HG02885 (cell line): ENCODE data around the gene FUT7.

ENCODE experiments used
- ATAC-seq: cut with Tn5 transposase; IDR thresholded peaks from one replicate; pipeline ENCODE4 v1.9.1; 2021; ENCODE audit warnings: mild to moderate bottlenecking; ENCODE audit not compliant: unreplicated experiment, poor library complexity

FUT7 gene

DNA sequence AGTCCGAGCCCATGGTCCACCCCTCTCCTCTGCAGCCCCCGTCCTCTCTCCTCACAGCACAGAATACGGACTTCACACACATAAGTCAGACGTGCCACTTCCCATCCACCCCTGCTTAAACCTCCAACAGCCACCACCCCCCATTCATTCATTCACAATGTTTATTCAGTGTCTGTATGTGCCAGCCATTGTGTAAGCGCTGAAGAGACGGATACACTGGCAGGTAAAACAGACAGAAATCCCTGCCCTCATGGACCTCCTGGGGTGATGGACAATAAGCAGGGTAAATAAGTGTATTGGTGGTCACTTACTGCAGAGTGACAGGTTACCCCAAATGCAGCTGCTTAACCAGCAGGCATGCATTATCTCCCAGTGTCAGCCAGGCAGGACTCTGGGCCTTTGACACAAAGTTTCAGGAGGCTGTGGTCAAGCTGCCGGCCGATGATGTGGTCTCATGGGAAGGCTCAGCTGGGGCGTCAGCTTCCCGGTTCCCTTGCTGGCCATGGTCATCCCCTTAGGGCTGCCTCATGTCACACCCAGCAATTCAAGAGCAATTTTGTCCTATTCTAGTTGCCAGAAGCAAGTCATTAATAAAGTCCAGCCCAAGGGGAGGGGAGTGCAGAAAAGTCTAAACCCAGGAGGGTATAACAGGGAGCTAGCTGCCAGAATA is 41.5 kb downstream of the FUT7 start:
- ATAC-seq = no peak

DNA sequence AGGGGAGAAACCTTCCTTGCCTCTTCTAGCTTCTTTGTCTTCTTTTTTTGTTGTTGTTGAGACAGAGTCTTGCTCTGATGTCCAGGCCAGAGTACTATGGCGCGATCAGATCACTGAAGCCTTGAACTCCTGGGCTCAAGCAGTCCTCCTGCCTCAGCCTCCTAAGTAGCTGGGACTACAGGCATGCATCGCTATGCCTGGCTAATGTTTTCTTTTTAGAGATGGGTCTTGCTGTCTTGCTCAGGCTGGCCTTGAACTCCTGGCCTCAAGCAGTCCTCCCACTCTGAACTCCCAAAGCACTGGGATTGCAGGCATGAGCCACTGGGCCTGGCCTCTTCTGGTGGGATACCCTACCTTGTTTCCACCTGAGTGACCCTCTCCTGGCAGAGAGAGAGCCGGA is 43.0 kb downstream of the FUT7 start:
- no peak for ATAC-seq

DNA sequence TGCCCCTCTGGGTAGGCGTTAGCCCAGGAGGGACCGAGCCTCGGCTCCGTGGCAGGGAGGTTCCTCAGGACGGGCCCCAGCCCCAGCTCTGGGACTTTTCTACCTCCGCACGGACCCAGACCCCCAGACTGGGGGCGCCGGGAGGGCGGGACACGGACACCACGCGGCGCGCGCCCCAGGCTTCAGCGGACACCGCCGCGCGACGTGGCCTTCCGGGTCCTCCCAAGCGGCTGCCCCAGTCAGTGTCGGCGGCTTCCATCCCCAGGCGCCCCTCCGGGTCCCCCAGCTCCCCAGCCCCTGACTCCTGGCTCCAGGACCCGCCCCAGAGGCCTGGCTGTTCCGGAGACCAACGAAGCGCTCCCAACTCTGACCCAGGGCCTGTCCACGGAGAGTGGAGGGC is 46.0 kb downstream of the FUT7 start:
- no peak for ATAC-seq

DNA sequence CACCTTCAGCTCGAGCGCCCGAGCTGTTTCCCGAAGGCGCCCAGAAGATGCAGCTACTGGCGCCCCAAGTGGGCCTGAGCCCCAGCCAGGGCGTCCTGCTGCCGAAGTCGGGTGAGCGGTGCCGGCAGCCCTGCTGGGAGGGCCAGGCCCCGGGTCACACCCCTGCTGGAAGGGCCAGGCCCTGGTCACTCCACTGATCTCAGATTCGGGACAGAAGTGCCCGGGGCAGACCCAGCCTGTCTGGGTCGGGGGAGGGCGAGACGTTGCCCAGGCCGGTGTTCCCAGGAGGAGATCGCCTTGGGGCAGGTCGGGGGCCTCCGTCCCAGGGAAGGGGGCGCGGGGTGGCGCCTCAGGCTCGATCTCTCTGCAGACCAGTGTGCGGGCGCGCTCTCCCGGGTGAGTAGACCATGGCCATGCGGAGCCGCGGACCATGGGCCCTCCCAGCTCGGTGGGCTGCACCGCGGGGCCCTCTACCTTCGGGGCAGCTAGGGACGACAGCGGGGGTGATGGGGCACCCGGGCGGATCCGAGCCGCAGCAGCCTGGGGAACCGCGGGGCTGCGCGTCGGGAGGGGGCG is 46.8 kb downstream of the FUT7 start:
- no peak for ATAC-seq

DNA sequence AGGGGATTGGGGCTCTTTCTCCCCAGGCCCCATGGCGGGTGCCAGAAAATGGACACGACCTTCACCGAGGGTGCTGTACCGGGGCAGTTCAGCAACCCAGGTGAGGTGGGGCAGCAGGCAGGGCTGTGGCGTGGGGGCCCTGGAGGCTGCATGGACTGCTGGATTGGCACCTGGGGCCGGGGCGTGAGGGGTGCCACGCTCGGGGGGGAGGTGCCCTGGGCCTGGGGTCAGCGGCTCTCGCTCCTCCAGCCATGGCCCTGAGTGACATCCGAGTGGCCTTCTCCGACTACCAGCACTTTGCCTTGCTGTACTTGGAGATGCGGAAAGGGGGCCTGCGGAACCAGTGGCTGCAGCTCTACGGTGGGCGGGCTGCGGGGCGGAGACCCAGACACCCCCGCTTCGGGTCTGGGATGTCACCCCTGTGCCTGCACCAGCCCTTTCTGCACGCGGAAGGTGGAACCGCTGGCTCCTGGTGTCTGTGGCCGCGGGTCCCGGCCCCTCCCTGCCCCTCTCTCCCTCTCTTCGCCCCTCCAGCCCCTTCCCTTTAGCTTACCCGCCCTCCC is 47.3 kb downstream of the FUT7 start:
- ATAC-seq = no peak

DNA sequence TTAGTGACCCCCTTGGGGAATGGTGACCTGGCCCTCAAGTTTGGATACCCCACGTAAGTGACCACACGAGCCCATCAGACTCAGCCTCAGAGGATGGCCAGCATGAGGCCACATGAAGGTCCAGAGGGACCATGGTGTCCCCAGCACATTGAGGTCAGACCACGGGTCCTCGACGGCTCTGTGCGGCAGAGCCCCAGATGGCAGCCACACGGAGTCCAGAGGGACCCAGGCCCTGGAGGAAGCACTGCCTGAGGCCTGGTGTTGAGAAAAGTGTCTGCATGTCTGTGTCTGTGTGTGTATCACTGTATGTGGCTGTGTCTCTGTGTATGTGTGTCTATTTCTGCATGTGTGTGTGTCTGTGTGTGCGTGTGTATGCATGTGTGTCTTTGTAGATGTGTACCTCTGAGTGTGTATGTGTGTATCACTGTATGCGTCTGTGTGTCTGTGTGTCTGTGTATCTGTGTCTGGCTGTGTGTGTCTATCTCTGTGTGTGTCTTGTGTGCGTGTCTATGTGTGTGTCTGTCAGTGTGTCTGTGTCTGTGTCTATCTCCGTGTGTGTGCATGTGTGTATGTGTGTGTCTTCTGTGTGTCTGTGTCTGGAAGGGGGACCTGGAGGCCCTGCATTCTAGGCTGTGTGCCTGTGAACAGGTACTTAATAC is 48.1 kb downstream of the FUT7 start:
- no peak for ATAC-seq

DNA sequence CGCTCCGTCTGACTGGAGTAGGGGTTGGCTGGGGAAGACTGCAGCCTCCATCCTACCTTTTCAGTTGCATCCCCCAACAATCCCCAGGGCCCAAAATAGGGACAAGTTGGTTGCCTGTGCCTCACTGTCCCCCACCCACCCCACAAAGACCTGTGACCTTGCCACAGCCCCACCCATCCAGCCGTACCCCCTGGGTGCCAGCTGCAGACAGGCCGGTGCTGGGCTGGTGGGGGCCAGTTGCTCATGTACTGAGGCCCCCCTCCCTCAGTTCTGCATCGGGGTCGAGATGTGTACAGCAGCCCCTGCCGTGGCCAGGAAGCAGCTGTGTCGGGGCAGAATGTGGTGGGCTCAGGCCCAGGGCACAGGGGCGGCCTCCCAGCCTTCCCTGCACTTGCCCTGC is 48.7 kb downstream of the FUT7 start:
- no peak for ATAC-seq

DNA sequence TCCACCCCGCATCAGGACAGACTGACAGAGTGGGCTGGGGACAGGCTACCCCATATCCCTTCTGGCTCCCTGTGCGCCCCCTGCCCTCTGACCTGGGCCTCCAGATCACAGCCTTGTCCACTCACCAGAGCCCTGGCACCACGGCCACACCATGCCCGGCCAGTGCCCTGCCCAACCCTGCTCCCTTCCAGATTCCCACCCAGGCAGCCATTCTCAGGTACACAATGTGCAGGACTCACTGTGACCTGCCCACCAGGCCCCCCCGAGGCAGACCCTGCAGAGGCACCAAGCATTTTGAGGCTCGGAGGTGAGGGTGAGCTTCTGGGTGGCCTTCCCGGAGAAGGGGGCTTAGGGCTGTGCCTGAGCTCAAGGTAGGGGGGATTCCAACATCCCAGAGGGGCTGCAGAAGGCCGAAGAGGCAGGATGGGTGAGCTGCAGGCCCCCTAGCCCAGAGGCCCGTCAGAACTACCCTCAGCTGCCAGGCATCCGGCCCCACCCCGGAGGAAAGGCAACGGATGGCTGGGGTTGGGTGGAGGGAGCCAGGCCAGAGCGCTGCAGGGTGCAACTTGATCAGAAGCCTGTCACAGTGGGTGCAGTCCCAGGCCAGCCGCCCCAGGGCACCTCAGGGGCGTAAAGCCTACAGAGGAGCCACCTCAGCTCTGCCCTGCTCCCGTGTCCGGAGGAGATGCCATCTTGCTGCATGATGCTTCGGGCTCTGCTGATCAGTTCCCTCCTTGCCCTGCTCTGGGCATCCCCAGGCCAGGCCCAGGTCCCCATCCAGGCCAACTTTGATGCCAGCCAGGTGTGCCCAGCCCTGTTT is 49.4 kb downstream of the FUT7 start, which contains the start of gene LCNL1:
Gene LCNL1, plus strand, starts transcription at position 762 of the 820 bp plus-strand sequence. CDS start 594 bp downstream, outside the sequence.
- no peak for ATAC-seq

DNA sequence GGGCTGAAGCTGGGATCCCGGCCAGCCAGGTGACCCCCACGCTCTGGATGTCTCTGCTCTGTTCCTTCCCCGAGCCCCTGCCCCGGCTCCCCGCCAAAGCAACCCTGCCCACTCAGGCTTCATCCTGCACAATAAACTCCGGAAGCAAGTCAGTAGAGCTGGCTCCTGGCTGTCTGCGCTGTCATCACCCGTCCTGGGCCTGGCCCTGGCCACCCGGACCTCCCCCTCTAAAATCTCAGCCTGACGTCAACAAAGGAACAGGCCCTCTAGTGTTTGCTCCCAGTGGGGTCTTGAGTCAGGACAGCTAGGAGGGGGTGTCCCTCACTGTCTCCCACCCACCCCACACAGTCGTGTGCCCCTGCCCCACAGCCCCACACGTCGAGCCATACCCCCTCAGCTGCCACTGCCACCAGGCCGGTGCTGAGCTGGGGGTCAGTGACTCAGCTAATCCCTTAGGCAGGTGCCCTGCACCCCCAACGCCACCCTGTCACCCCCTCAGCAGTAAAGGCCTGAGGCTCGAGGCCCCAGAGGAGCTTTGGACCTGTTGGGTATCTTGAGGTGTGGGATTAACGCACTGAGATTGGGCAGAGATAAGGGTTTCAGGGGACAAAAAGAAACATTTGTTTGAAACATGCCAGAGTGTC is 50.2 kb downstream of the FUT7 start:
- no peak for ATAC-seq

DNA sequence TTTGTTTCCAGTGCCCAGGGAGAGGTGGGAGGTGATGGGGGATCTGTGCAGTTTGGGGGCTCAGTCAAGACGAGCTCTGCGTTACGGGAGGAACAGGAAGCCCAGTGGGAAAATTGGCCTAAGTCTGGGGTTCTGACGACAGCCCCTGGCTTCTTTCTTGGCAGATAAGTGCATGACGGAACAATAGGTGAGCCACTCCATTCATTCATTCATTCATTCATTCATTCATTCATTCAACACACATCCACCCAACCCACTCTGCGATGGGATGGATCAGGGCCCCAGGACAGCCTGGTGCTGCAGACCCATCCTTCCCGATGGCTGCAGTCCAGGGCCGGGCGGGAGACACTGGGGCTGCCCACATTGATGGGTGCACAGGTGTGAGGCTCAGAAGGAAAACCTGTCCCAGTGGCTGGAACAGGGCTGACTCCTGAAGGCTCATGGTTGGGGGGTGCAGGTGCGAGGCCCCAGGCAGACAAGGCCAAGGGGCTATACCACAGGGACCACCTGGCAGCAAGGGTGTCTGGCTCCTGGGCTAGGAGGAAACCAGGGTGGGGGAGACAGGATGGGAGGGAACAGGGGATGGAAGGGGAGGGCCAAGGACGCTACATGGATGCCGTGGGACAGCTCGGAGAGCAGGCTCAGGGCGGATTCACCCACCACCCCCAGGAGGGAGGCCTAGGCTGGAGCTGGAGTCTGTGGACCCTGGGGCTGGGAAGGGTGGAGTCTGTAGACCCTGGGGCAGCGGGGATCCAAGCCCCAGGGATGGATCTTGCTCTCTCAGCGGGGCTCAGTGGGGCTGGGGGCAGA is 51.0 kb downstream of the FUT7 start:
- ATAC-seq = no peak
